NB4 (cell line): Measurements from ENCODE around the gene STAT6.

Source experiments
- POLR2A ChIP-seq: IDR thresholded peaks from 2 replicates; pipeline ENCODE4 v1.6.1; 2011; ENCODE audit warnings: mild to moderate bottlenecking; ENCODE audit not compliant: insufficient read length; ENCODE audit errors: extremely low read depth
- TF ChIP-seq, protein P1 (sequence below): IDR thresholded peaks from one replicate; pipeline ENCODE4 v1.5.1; 2012; ENCODE audit warnings: low read depth, low read length
- TF ChIP-seq, protein P2 (sequence below): IDR thresholded peaks from 2 replicates; pipeline ENCODE4 v1.6.1; 2011; ENCODE audit warnings: low read depth, low read length

DNA sequence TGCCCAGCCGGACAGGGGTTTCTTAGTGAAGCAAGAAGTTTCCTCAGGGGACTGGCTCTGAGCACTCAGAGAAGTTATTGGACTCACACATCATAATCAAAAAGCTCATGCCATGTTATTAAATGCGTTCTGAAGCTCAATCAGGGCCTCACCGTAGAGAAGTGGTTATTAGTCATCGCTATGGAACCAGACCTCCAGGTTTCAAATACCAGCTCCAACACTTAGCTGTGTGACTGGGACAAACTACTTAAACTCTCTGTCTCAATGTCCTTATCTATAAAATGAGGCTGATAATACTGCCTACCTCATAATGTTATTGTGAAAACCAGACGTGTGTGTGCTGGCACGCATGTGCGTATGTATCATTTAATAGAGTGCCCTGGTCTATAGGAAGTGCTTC, 7.3 kb downstream of the STAT6 start:
- TF ChIP-seq, protein P1, sequence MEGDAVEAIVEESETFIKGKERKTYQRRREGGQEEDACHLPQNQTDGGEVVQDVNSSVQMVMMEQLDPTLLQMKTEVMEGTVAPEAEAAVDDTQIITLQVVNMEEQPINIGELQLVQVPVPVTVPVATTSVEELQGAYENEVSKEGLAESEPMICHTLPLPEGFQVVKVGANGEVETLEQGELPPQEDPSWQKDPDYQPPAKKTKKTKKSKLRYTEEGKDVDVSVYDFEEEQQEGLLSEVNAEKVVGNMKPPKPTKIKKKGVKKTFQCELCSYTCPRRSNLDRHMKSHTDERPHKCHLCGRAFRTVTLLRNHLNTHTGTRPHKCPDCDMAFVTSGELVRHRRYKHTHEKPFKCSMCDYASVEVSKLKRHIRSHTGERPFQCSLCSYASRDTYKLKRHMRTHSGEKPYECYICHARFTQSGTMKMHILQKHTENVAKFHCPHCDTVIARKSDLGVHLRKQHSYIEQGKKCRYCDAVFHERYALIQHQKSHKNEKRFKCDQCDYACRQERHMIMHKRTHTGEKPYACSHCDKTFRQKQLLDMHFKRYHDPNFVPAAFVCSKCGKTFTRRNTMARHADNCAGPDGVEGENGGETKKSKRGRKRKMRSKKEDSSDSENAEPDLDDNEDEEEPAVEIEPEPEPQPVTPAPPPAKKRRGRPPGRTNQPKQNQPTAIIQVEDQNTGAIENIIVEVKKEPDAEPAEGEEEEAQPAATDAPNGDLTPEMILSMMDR = no peak
- no peak for TF ChIP-seq POLR2A
- TF ChIP-seq, protein P2, sequence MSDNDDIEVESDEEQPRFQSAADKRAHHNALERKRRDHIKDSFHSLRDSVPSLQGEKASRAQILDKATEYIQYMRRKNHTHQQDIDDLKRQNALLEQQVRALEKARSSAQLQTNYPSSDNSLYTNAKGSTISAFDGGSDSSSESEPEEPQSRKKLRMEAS = no peak
